NAMALWA (cell line): ENCODE measurements around the gene FRMD3.
"Not testable (repeated sequence)": the region's sequence is repeated elsewhere in the genome, so short reads cannot be mapped to it uniquely, and the experiment has no call there.

ENCODE experiments used
- DNase-seq: peaks from one replicate; pipeline ENCODE4 v3.0.0-alpha.2; 2015; ENCODE audit warnings: low spot score

The FRMD3 gene

GRCh38 chr9:83521411-83521810 lies 16.8 kb downstream of the FRMD3 start:
- DNase-seq = no peak

GRCh38 chr9:83521011-83521410 lies 17.2 kb downstream of the FRMD3 start:
- no peak for DNase-seq

- DNase-seq = no peak
Observed at GRCh38 chr9:83520292-83520691, 17.9 kb downstream of the FRMD3 start.

GRCh38 chr9:83517980-83518379 lies 20.2 kb downstream of the FRMD3 start:
- DNase-seq = not testable (repeated sequence)

- no peak for DNase-seq
Observed at GRCh38 chr9:83514767-83515166, 23.4 kb downstream of the FRMD3 start.

GRCh38 chr9:83512621-83513020 lies 25.6 kb downstream of the FRMD3 start:
- no peak for DNase-seq

GRCh38 chr9:83511051-83511450 lies 27.1 kb downstream of the FRMD3 start:
- no peak for DNase-seq

GRCh38 chr9:83509402-83509801 lies 28.8 kb downstream of the FRMD3 start:
- no peak for DNase-seq

- DNase-seq = no peak
Observed at GRCh38 chr9:83508067-83508466, 30.1 kb downstream of the FRMD3 start.

- DNase-seq = no peak
Observed at GRCh38 chr9:83505282-83505681, 32.9 kb downstream of the FRMD3 start.

GRCh38 chr9:83503866-83504265 lies 34.3 kb downstream of the FRMD3 start:
- no peak for DNase-seq

GRCh38 chr9:83501565-83501964 lies 36.6 kb downstream of the FRMD3 start:
- no peak for DNase-seq

- no peak for DNase-seq
Observed at GRCh38 chr9:83497441-83497840, 40.8 kb downstream of the FRMD3 start.

- DNase-seq = no peak
Observed at GRCh38 chr9:83491995-83492394, 46.2 kb downstream of the FRMD3 start.

GRCh38 chr9:83491413-83491812 lies 46.8 kb downstream of the FRMD3 start:
- DNase-seq = no peak

- no peak for DNase-seq
Observed at GRCh38 chr9:83489961-83490360, 48.2 kb downstream of the FRMD3 start.

- DNase-seq = no peak
Observed at GRCh38 chr9:83484990-83485389, 53.2 kb downstream of the FRMD3 start.

- DNase-seq = no peak
Observed at GRCh38 chr9:83483223-83483622, 55.0 kb downstream of the FRMD3 start.

GRCh38 chr9:83479765-83480164 lies 58.4 kb downstream of the FRMD3 start:
- DNase-seq = no peak

GRCh38 chr9:83477571-83477970 lies 60.6 kb downstream of the FRMD3 start:
- no peak for DNase-seq

- no peak for DNase-seq
Observed at GRCh38 chr9:83477120-83477519, 61.1 kb downstream of the FRMD3 start.

GRCh38 chr9:83476513-83476912 lies 61.7 kb downstream of the FRMD3 start:
- DNase-seq = no peak

- DNase-seq = no peak
Observed at GRCh38 chr9:83475741-83476140, 62.5 kb downstream of the FRMD3 start.

- DNase-seq = no peak
Observed at GRCh38 chr9:83474631-83475030, 63.6 kb downstream of the FRMD3 start.

GRCh38 chr9:83473488-83473971 lies 64.7 kb downstream of the FRMD3 start:
- no peak for DNase-seq
